Suprapubic skin (tissue), 4 donors: ENCODE results near the gene VSX1. TPM values are rescaled to one million over a fixed set of nuclear protein-coding genes. Genes with fewer than 3 reads are reported as not detected.

ENCODE experiments used
- DNase-seq, 2 donors: peaks; one replicate each; pipeline ENCODE4 v3.0.0-alpha.2; 2019; ENCODE audit warnings: low spot score in 2 of 2
- H3K27ac ChIP-seq: fragments of 200-600 bp; sonication (generic); one replicate; pipeline ENCODE4 v1.5.1; 2019
- H3K27me3 ChIP-seq: fragments of 200-600 bp; sonication (generic); one replicate; pipeline ENCODE4 v1.5.1; 2019
- H3K36me3 ChIP-seq: fragments of 200-600 bp; sonication (generic); one replicate; pipeline ENCODE4 v1.5.1; 2019
- H3K4me1 ChIP-seq: fragments of 200-600 bp; sonication (generic); one replicate; pipeline ENCODE4 v1.5.1; 2019
- H3K4me3 ChIP-seq: fragments of 200-600 bp; sonication (generic); one replicate; pipeline ENCODE4 v1.5.1; 2019; ENCODE audit warnings: mild to moderate bottlenecking
- H3K9me3 ChIP-seq: fragments of 200-600 bp; sonication (generic); one replicate; pipeline ENCODE4 v1.5.1; 2019
- EP300 ChIP-seq: sonication (generic); formaldehyde crosslinking; IDR thresholded peaks from one replicate; pipeline ENCODE4 v1.6.1; 2017; ENCODE audit warnings: antibody characterized with exemption
- POLR2A ChIP-seq, 2 donors: fragments of 450-650 bp; IDR thresholded peaks; one replicate each; pipeline ENCODE4 v1.6.1; 2017; ENCODE audit warnings: antibody characterized with exemption in 2 of 2, mild to moderate bottlenecking in 2 of 2, moderate library complexity in 2 of 2
- POLR2AphosphoS5 ChIP-seq, 3 donors: sonication (generic); formaldehyde crosslinking; IDR thresholded peaks; one replicate each; pipeline ENCODE4 v1.6.1; 2017; ENCODE audit warnings: antibody characterized with exemption in 3 of 3
- WGBS: methylation state at CpG from one replicate; pipeline ENCODE4 v1.1.5; 2018; 5-methylcytosine and 5-hydroxymethylcytosine counted together
- total RNA-seq, 4 donors: library from RNA; depleted of rRNA; stranded (reverse); fragments of >200 nt; gene quantifications; one replicate each; pipeline ENCODE4 v1.1.0, GENCODE V29; 2016
- TF ChIP-seq, protein P1 (sequence below), 2 donors: fragments of 200-600 bp in 1 of 2; fragments of 450-650 bp in 1 of 2; sonication (generic) in 1 of 2; IDR thresholded peaks; one replicate each; pipeline ENCODE4 v1.5.1; 2016 to 2019; ENCODE audit warnings: antibody characterized with exemption in 2 of 2, mild to moderate bottlenecking in 1 of 2, moderate library complexity in 1 of 2

VSX1 gene
- total RNA-seq, 4 donors from 2014 or later: not detected

DNA sequence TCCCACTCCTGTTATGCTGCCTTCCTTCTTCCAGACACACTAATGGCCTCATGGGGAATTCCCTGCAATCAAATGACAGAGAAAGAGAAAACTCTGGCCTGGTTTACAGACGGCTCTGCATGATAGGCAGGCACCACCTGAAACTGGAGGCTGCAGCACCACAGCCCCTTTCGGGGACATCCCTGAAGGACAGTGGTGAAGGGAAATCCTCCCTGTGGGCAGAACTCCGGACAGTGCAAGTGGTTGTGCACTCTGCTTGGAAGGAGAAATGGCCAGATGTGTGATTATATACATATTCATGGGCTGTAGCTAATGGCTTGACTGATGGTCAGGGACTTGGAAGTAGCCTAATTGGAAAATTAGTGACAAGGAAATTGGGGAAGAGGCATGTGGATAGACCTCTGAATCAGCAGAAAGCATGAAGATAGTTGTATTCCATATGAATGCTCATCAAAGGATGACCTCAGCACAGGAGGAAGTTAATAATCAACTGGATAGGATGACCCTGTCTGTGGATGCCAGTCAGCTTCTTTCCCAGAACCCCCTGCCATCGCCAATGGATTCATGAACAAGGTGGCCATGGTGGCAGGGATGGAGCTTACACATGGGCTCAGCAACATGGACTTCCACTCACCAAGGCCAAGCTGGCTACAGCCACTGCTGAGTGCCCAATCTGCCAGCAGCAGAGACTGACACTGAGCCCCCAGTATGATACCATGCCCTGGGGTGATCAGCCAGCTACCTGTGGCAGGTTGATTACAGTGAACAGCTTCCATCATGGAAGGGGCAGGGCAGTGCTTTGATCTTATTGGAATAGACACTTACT, 44.5 kb upstream of the VSX1 start:
- 83% methylated on average over 4 of the region's 4 CpGs for WGBS

DNA sequence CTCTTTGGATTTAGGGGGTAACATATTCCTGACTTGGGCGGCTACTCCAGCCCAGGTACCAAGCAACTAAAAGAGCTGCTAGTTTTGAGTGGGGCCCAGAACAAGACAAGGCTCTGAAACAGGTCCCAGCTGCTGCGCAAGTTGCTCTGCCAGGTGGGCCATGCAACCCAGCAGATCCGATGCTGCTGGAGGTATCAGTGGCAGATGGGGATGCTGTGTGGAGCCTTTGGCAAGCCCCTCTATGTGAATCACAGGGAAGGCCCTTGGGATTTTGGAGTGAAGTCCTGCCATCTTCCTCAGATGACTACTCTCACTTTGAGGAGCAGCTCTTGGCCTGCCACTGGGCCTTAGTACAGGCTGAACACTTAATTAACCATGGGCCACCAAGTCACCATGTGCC, 43.7 kb upstream of the VSX1 start:
- no peaks in the 10 kb centered on the region for H3K27me3 ChIP-seq
- peak in 1 of 2 donors; percentile 29 for DNase-seq
- TF ChIP-seq EP300: no peak
- TF ChIP-seq POLR2A (IDR thresholded peaks at IDR 0.05): no peak
- TF ChIP-seq, protein P1, sequence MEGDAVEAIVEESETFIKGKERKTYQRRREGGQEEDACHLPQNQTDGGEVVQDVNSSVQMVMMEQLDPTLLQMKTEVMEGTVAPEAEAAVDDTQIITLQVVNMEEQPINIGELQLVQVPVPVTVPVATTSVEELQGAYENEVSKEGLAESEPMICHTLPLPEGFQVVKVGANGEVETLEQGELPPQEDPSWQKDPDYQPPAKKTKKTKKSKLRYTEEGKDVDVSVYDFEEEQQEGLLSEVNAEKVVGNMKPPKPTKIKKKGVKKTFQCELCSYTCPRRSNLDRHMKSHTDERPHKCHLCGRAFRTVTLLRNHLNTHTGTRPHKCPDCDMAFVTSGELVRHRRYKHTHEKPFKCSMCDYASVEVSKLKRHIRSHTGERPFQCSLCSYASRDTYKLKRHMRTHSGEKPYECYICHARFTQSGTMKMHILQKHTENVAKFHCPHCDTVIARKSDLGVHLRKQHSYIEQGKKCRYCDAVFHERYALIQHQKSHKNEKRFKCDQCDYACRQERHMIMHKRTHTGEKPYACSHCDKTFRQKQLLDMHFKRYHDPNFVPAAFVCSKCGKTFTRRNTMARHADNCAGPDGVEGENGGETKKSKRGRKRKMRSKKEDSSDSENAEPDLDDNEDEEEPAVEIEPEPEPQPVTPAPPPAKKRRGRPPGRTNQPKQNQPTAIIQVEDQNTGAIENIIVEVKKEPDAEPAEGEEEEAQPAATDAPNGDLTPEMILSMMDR (IDR thresholded peaks at IDR 0.05): no peak
- TF ChIP-seq POLR2AphosphoS5 (IDR thresholded peaks at IDR 0.05): no peak
- no peaks in the 10 kb centered on the region for H3K36me3 ChIP-seq
- H3K27ac ChIP-seq: no peak overlapping the region
- H3K4me1 ChIP-seq: no peaks in the 10 kb centered on the region
- no peaks in the 10 kb centered on the region for H3K9me3 ChIP-seq
- 88% methylated on average over 3 of the region's 3 CpGs for WGBS
- H3K4me3 ChIP-seq: no peak overlapping the region

More for the DNA sequence above, 44.5 kb upstream of the VSX1 start:
- H3K27ac ChIP-seq: no peak overlapping the region
- no peaks in the 10 kb centered on the region for H3K27me3 ChIP-seq
- H3K4me3 ChIP-seq: no peak overlapping the region
- no peak for TF ChIP-seq EP300
- no peak for TF ChIP-seq POLR2A (IDR thresholded peaks at IDR 0.05)
- TF ChIP-seq, protein P1 (IDR thresholded peaks at IDR 0.05): no peak
- no peak for TF ChIP-seq POLR2AphosphoS5 (IDR thresholded peaks at IDR 0.05)
- no peaks in the 10 kb centered on the region for H3K9me3 ChIP-seq
- H3K4me1 ChIP-seq: no peaks in the 10 kb centered on the region
- DNase-seq: no peak
- H3K36me3 ChIP-seq: no peaks in the 10 kb centered on the region

DNA sequence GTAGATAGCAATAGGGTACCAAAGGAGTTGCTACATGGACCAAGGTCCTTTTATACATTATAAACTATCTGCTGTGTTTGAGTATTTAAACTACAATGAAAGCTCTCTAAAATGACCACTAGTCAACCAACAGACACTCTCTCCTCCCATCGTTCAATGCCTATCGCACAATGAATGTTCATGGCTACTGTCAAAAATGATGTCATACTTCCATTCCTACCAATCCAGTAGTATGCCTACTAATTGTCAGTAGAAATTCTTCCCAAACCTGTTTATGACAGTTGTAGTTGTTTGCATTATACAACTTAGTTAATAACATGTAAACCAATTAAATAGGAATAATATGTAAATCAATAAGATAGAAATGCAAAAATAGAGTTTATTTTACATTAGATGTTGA, 39.0 kb upstream of the VSX1 start:
- Histone ChIP-seq H3K9me3 (no peaks in the 10 kb centered on the region), H3K4me1 (no peaks in the 10 kb centered on the region), H3K4me3 (no peak overlapping the region), H3K27ac (no peak overlapping the region), H3K27me3 (no peaks in the 10 kb centered on the region), H3K36me3 (no peaks in the 10 kb centered on the region)
- TF ChIP-seq POLR2A (IDR thresholded peaks at IDR 0.05) (no peak), POLR2AphosphoS5 (IDR thresholded peaks at IDR 0.05) (no peak), EP300 (no peak)
- TF ChIP-seq, protein P1 (IDR thresholded peaks at IDR 0.05): no peak
- DNase-seq: no peak
- whole genome bisulfite sequencing: 93% methylated on average over 2 of the region's 2 CpGs

DNA sequence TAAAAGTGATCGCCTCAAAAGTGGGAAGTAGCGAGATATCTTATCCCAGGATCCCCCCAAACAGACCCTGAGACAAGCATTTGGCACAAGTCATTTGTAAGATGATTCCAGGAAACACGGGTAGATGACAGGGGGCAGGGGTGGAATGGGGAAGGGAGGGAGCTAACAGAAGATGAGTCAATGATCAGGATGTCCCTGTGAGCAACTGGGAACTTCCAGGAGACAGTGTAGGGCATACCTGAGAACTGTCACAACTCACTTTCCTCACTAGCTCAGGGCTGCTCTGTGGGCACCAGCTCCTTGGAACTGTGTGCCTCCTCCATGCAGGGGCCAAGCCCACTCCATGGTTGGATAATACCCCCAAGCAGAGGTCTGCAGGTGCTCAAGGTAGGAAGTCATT, 38.5 kb upstream of the VSX1 start:
- H3K36me3 ChIP-seq: no peaks in the 10 kb centered on the region
- H3K27me3 ChIP-seq: no peaks in the 10 kb centered on the region
- no peaks in the 10 kb centered on the region for H3K4me1 ChIP-seq
- no peak overlapping the region for H3K27ac ChIP-seq
- H3K4me3 ChIP-seq: no peak overlapping the region
- H3K9me3 ChIP-seq: no peaks in the 10 kb centered on the region
- WGBS: 68% methylated on average over 3 of the region's 3 CpGs
- no peak for TF ChIP-seq EP300
- no peak for TF ChIP-seq POLR2A (IDR thresholded peaks at IDR 0.05)
- TF ChIP-seq, protein P1 (IDR thresholded peaks at IDR 0.05): no peak
- TF ChIP-seq POLR2AphosphoS5 (IDR thresholded peaks at IDR 0.05): no peak
- DNase-seq: no peak

DNA sequence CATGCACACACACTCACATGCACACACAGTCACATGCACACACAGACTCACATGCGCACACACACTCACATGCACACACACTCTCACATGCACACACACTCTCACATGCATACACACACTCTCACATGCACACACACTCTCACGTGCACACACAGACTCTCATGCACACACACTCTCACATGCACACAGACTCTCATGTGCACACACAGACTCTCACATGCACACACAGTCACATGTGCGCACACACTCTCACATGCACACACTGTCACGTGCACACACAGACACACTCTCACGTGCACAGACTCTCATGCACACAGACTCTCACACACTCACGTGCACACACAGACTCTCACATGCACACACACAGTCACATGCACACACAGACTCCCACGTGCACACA, 36.6 kb upstream of the VSX1 start:
- Histone ChIP-seq H3K27me3 (peaks cover 3% of the 10 kb centered on the region), H3K4me3 (no peak overlapping the region), H3K9me3 (no peaks in the 10 kb centered on the region), H3K4me1 (no peaks in the 10 kb centered on the region), H3K36me3 (no peaks in the 10 kb centered on the region), H3K27ac (no peak overlapping the region)
- TF ChIP-seq POLR2AphosphoS5 (IDR thresholded peaks at IDR 0.05) (no peak), EP300 (no peak), POLR2A (IDR thresholded peaks at IDR 0.05) (no peak)
- TF ChIP-seq, protein P1 (IDR thresholded peaks at IDR 0.05): no peak
- no peak for DNase-seq
- WGBS: 91% methylated on average over 7 of the region's 7 CpGs
